COLO668 (cell line): ENCODE measurements around the gene SHROOM3.
"Not testable (repeated sequence)": the region's sequence is repeated elsewhere in the genome, so short reads cannot be mapped to it uniquely, and the experiment has no call there.

Experiments
- DNase-seq: peaks from one replicate; lab custom pipeline; 2025; ENCODE audit not compliant: unreplicated experiment; lab: John Stamatoyannopoulos, UW

SHROOM3 gene

DNA sequence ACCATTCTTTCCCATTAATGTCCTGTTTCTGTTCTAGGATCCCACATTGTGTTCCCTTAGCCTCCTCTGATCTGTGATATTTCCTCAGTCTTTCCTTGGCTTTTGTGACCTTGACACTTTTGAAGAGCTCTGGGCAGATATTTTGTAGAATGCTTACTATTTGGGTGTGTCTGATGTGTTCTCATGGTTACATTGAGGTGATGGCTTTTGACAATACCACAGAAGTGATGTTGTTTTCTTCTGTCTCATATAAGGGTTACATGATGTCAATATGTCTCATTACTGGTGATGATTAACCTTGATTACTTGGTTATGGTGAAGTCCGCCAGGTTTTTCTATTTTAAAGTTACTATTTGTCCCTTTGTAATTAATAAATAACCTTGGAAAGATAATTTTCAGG is 279.2 kb downstream of the SHROOM3 start:
- DNase-seq: no peak

DNA sequence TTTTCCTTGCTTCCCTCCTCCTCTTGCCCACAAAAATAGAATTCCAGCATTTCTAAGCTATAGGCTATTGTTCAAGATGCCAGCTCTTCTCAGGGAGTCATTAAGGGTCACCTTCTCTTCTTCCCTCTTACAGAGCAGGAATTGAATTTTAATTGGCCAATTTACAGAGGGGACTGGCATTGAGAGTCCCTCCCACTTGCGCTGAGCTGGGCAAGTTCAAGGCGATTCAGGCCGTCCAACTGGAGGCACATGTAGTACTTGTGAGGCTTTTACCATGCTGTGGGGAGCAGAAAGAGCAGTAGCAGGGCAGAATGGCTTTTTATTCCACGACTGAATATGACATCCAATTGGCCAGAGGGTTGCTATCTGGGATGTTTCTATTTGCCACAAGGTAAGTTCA is 281.0 kb downstream of the SHROOM3 start:
- DNase-seq: no peak

DNA sequence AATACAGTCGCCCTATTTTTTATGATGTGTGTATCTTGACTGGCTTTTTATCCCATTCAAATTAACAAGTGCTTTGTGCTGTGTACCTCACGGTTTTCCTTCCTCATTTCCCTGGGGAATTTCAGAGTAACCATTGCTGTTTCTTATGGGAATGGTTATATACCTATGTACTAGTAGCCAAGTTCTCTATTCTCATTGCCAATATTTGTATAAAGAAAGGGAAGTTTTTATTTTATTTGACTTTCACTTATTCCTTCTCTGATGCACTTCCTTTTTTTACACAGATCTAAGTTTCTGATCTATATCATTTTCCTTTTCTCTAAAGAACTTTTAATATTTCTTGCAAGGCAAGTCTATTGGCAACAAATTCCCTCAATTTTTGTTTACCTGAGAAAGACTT is 281.6 kb downstream of the SHROOM3 start:
- no peak for DNase-seq

DNA sequence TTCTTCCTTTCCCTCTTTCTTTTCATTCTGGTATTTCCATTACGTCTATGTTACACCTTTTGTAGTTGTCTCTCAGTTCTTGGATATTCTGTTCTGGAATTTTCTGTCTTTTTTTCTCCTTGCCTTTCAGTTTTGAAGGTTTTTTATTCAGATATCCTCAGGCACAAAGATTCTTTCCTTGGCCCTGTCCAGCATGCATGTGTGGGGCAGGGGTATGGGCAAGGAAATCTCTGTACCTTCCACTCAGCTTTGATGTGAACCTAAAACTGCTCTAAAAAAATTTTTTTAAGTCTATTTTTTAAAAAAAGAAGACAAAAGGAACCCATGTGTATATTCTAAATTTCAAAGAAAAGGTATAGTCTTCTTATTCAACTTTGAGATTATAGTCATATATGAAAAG is 282.4 kb downstream of the SHROOM3 start:
- DNase-seq: no peak

DNA sequence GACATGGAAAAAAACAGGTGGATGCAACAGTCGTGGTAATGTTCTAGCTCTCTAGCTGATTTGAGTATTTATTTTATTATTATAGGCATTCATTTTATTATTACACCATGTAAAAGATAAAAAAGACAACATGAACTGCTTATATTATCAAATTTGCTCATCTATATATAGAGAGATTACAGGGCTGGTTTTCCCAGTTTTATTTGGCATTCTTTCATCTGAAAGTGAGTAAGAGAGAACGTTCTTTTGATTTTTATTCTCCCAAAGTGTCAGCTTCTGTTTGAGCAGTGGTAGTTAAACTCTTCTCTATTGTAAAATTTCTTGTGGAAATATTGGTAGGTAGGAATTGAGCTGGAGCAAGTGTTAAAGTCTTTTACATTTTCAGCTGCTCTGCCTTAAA is 283.0 kb downstream of the SHROOM3 start:
- no peak for DNase-seq

DNA sequence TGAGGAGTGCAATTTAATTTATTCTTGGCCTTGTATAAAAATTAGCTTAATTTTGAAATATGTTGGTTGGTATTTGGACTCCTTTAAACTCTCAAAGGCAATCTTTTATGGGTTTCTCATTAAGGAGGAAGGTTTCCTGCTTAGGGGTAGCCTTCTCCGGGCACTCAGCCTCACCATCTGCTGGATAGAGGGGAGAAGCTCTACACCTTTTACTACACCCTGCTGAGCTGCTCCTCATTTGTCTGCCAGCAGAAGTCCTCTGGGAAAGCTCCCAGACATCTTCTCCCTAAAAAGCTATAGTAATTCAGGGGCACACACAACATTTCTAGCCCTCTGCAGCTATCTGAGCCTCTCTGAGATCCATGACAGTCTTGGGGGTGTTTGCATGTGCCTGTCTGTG is 283.8 kb downstream of the SHROOM3 start:
- DNase-seq: no peak

DNA sequence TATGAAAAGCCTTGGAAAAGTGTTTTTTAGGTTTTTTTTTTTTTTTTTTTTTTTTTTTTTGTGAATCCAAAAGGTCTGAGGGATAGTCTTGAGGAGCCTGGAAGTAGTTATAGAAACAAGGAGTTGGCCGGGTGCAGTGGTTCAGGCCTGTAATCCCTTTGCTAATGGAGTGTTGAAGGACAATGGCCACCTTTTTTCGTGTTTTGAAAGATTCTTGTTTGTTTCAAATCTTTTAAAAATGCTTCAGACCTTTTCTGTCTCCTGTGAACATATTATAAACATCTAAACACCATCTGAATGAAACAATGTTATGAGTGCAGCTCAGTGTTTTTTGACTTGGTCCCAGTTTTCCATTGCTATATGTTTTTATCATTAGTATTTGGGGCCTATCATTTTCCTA is 285.1 kb downstream of the SHROOM3 start:
- DNase-seq: no peak

DNA sequence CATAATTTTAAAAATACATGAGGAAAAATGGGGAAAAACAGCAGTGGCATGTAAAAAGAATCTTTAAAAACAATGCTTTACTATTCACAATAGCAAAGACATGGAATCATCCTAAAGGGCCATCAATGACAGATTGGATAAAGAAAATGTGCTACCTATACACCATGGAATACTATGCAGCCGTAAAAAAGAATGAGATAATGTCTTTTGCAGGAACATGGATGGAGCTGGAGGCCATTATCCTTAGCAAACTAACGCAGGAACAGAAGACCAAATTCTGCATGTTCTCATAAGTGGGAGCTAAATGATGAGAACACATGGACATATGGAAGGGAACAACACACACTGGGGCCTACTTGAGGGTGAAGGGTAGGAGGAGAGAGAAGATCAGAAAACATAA is 287.1 kb downstream of the SHROOM3 start:
- not testable (repeated sequence) for DNase-seq

DNA sequence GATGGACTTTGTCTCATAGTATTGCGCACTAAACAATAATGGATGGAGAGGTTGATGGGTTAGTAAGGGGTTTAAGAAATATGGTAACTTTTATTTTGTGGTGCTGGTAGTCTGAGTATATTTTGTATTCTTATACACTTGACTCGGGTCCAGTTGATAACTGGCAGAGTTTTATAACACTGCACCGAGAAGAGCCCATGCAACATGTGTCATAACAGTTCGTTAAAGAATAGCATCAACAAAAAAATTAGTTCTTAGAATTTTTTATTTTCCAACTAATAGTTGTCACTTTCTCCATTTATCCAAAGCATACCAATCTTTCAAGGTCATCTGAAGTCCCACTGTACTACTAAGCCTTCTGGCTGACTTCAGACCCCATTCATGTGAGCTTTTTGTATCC is 287.8 kb downstream of the SHROOM3 start:
- no peak for DNase-seq

DNA sequence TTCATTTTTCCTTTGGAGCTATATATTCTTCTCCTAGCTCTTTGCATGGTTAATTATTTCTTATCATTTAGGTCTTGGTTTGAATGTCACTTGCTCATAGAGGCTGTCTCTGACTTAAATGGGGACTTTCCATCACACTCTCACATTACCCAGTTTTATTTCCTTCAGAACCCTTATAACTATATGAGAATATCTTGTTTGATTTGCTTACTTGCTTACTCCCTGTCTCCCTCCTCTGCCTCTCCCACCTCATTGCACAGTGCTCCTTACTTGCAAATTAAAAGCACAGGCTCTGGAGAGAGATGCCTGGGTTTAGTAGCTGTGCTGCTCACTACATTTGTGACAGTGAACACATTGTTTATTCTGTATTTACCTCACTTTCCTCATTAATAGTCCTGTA is 288.3 kb downstream of the SHROOM3 start:
- no peak for DNase-seq

DNA sequence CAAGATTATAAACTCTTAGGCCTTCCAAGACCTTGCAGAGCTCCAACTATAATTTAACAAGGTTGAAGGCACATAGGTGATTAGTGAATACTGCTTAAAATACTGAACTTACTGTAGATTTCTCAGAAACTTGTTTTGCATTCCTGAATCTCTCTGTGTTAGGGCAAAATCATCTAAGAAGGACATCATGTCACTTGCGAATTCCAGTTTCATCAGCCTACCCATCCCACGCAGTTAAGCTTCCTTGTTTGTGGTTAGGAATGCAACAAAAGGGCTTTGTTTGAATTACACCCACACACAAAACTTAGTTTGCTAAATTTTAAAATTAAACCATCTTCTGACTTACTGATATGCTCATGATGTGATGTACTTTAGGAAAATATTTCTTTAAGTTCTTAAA is 288.9 kb downstream of the SHROOM3 start:
- DNase-seq: no peak

DNA sequence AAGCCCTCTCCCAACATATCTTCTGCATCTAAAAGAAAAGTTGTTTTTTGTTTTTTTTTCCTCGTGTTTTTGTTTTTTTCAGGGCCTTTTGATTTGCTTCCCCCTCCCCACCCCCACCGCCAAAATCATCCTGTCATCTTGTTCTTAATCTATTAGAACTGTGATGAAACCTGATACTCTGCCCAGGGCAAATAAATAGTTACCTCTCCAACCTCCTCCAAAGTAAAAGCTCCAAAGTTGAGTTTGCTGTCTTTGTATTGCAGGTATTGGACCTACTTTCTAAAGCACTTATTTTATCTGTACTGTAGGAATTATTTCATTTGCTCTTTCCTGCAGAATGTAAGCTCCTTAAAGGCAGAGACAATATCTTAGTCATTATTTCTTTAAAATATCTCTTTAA is 290.0 kb downstream of the SHROOM3 start:
- DNase-seq: no peak

DNA sequence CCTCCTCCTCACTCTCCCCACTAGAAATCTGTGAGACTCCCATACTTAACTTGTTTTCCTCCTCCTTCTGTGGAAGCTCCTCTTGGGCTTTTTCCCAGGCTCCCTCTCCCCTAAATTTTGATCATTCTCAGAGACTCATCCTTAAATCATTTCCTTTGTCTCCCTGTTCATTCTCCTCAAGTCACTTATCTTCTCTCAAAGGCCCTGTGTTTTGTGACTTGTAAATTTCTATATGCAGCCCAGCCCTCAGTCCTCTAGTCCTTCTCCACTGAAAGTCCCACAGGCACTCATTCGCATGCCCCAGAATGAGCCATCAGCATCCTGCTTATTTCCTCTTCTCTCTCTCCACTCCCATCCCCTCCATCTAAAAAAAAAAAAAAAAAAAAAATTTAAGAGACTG is 291.1 kb downstream of the SHROOM3 start:
- DNase-seq: no peak

DNA sequence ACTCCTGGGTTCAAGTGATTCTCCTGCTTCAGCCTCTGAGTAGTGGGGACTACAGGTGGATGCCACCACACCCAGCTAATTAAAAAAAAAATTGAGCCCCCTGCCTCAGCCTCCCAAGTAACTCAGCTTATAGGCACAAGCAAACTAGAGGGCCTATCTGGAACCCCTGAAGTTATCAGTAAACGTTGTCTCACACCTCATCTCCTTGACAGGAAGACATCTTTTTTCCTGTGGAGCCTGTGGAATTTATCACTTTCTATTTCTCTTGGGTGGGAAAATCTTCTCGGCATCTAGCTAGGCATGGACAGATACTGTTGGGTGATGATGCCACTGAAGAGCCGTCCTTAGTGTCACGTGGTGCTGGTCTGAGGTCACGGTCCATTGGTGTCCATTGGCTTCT is 291.6 kb downstream of the SHROOM3 start:
- no peak for DNase-seq

DNA sequence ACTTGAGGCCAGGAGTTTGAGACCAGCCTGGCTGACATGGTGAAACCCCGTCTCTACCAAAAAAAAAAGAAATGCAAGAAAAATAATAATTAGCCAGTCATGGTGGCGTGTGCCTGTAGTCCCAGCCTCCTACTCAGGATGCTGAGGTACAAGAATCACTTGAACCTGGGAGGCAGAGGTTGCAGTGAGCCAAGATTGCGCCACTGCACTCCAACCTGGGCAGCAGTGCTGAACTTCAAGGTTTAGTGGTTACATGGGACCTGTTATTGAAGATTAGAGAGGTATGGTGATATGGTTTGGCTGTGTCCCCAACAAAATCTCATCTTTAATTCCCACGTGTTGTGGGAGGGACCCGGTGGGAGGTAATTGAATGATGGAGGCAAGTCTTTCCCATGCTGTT is 292.9 kb downstream of the SHROOM3 start:
- not testable (repeated sequence) for DNase-seq

DNA sequence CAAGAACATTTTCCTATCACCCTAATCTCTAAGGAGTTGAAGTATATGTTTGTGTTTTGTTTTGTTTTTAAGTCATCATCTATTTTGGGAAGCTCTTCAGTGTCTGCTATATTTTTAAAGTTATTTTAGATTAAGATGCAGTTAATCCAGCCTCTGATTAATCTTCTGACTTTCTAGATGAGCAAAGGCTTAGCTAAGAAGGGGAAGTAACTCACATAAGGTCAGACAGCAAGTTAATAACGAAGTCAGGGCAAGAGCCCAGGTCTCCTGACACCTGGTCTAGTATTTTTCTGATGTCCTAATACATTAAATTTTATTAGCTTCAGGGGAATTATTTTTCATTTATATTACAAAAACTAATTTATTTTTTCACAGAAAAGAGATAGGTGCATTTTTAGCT is 294.4 kb downstream of the SHROOM3 start:
- DNase-seq: no peak

DNA sequence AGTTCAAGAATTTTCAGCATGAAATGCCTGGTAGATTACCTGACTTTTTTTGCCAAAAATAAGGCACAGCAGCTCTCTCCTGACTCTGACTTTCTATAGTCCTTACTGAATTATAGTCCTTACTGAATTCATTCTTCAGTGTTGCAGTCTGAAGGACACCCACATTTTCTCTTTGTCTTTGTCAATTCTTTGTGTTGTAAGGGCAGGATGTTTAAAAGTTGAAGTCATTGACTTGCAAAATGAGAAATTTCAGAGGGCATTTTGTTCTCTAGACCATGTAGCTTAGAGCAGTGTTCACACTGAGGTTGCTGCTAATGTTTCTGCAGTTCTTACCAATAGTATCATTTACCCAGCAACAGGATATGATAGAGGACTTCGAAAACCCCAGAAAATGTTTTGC is 295.0 kb downstream of the SHROOM3 start:
- DNase-seq: no peak

DNA sequence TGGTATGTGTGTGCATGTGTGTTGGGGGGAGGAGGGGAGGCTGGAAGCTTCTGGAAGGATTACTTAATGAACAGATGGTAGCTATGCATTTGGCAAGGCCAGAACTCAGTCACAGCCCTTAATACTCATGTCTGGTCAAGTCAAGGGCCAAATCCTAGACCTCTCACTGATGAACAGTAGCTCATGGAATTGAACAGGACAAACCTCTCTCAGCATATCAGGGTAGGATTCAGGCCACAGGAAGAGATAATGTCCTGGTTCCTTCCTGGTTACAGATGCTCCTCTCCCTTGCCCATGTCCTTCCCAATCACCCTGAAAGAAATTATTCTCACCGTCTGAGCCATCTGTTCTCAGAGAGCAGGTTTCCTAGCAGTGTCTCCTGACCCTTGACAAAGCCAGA is 297.2 kb downstream of the SHROOM3 start:
- no peak for DNase-seq

DNA sequence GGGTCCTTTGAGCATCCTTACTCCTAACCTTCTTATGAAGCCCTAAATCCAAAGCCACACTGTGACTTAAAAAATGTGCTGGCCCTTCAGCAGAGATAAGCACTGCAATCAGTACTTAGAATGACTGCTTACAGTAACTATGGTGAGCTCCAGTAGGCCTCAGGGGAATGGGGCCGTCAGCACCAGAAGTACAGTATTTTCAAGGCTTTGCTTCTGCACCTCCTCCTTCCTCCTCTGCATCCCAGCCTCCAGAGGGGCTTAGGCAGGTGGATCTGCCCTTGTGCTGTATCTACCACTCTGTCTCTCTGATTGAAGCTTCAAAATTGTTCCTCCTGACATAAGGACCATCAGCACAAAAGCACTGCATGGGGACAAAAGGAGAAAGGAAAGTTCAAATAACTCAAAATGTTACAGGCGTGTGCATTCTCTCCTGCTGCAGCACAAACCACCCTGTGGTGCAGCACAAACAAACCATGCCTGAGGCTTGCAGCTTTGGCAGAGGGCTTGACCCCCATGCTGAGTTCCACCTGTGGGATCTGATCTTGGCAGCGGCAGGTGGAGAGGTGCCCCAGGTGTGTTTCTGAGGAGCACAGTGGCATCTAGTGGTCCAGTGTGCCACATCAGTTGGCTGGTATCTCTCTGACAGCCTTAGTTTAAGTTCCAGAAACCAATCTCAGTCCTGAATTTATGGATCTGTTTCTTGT is 298.2 kb downstream of the SHROOM3 start:
- peak; percentile 74 for DNase-seq

DNA sequence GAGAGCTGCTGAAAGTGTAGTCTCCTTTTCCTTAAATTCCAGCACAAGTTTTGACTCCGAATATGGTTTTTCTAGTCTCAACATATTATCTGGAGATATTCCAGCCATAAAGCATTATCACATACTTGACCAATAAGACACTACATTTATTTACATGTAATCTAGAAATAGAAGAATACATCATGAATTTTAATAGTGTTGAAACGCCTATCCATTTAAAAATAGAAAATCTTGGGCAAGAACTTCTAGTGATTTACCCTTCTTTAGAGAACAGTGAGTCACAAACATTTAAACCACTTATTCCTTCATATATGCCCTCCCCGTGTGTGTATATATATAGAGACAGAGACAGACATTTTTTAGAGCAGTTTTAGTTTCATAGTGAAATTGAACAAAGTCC is 301.4 kb downstream of the SHROOM3 start:
- no peak for DNase-seq

DNA sequence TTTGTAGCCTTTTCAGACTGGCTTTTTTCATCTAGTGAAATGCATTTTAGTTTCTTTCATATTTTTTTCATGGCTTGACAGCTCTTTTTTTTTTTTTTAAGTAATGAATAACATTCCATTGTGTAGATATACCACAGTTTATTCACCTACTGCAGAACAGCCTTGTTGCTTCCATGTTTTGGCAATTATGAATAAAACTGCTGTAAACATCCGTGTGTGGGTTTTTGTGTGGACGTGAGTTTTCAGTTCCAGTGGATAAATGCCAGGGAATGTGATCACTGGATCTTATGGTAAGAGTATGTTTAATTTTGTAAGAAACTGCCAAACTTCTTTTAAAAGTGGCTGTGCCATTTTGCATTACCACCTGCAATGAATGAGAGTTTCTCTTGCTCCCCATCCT is 302.2 kb downstream of the SHROOM3 start:
- no peak for DNase-seq

DNA sequence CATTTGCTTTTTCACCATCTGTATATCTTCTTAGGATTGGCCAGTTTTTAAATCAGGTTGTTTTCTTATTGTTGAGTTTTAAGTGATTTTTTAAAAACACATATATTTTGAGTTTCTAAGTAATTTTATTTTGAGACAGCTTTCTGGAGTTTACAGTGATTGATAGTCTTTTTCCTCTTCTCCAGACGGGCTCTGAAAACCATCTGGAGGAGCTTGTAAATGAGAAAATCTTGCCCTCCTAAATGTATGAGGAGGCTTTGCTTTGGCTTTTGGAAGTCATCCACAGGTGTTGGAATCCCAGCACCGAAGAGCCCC is 302.7 kb downstream of the SHROOM3 start:
- no peak for DNase-seq

DNA sequence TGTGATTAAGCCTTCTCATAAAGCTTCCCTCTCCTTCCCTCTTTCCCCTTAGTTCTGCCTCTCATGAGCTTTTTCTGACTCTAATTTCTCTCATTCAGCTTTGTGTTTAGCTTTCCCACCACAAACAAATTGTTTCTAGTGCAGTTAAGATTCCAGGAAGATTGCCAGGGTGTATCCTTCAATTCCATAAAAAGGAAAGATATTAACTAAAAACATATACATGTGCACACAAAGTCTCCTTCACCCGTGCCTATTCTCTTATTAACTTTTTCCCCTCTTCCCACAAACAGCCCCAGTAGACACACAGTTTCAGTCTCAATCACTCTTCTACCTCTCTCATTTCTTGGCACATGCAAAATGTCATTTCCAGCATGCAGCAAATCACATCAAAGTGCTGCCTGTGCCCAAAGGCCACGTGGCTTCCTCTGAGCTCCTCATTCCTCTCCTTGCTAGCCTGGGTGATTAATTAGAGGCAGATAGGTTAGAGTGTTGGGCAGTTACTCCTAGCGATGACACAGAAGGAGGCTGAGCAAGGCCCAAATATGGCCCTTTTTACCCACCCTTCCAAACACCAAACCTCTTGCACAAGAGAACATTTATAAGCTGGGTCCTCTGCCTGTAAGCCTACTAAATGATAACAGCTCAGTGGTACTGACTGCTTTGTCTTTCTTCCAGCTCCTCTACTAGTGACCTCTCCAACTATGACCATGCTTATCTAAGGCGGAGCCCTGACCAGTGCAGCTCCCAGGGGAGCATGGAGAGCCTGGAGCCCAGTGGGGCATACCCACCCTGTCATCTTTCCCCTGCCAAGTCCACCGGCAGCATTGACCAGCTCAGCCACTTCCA is 303.3 kb downstream of the SHROOM3 start:
- no peak for DNase-seq
